Stimulated activated CD8-positive, alpha-beta memory T cell treated with anti-CD3 and anti-CD28 coated beads, Interleukin-4, amount 100 ng/mL, for 4 hours (primary cell): ENCODE results near the gene USP17L11.
"Not testable (repeated sequence)": the region's sequence is repeated elsewhere in the genome, so short reads cannot be mapped to it uniquely, and the experiment has no call there.

Experiments used
- DNase-seq, 2 donors: peaks; one replicate each; pipeline ENCODE4 v3.0.0-alpha.2; 2020; ENCODE audit warnings: low read depth in 2 of 2, low spot score in 1 of 2

USP17L11 gene, protein sequence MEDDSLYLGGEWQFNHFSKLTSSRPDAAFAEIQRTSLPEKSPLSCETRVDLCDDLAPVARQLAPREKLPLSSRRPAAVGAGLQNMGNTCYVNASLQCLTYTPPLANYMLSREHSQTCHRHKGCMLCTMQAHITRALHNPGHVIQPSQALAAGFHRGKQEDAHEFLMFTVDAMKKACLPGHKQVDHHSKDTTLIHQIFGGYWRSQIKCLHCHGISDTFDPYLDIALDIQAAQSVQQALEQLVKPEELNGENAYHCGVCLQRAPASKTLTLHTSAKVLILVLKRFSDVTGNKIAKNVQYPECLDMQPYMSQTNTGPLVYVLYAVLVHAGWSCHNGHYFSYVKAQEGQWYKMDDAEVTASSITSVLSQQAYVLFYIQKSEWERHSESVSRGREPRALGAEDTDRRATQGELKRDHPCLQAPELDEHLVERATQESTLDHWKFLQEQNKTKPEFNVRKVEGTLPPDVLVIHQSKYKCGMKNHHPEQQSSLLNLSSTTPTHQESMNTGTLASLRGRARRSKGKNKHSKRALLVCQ

DNA sequence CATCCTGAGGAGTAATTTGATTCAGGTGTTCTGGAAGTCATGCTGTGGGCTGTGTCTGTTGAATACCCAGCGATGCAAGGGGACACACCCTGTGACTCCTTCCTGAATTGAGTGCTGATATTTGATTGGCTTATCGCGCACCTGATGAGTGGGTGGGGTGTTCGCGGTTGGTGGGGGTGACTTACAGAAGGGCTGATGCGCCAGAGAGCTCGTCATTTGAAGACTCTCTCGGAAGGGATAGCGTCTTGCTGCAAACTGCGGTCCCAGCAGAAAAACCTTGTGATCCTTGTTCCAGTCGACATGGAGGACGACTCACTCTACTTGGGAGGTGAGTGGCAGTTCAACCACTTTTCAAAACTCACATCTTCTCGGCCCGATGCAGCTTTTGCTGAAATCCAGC lies at the start of gene USP17L11:
Gene USP17L11, plus strand, starts transcription at position 301 of the 400 bp plus-strand sequence. Its CDS starts 0 bp downstream, at position 301.
- not testable (repeated sequence) for DNase-seq

DNA sequence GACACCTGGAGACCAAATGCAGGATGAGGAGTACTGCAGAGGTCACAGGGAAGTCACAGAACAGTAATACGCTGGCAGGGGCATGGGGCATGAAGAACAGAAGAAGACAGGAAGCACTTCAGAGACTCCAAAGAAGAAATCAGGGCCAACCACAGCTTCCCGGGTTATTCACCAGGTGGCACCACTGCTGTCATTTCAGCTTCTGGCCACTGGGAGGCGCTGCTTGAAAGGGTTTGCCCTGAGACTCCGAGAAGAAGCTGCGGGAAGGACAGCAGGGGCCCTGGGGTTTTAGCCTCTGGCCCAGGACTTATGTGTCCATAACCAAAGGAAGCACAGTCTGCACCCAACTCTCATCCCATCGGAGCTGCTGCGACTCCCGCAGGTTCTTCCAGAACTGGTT lies 49.2 kb upstream of the USP17L11 start:
- DNase-seq, result not testable (repeated sequence)

- DNase-seq, result not testable (repeated sequence)
These were observed 45.3 kb upstream of the USP17L11 start, which contains the start of gene FAM90A26 for GRCh38 chr4:9169791-9170459. Gene FAM90A26 (plus strand): TSS chr4:9170409. CDS start chr4:9173173, 2,764 bp downstream.

- DNase-seq, result not testable (repeated sequence)
These were observed 4.8 kb upstream of the USP17L11 start, which contains the start of gene USP17L10 for GRCh38 chr4:9210357-9210756. Gene USP17L10 (plus strand): TSS chr4:9210657. CDS start chr4:9210657, 0 bp downstream.

GRCh38 chr4:9214701-9215100 lies 504 bp upstream of the USP17L11 start:
- not testable (repeated sequence) for DNase-seq

- not testable (repeated sequence) for DNase-seq
These were observed 4.6 kb downstream of the USP17L11 start, which contains the start of gene USP17L12 for GRCh38 chr4:9219852-9220251. Gene USP17L12 (plus strand): TSS chr4:9220152. CDS start chr4:9220152, 0 bp downstream.

DNA sequence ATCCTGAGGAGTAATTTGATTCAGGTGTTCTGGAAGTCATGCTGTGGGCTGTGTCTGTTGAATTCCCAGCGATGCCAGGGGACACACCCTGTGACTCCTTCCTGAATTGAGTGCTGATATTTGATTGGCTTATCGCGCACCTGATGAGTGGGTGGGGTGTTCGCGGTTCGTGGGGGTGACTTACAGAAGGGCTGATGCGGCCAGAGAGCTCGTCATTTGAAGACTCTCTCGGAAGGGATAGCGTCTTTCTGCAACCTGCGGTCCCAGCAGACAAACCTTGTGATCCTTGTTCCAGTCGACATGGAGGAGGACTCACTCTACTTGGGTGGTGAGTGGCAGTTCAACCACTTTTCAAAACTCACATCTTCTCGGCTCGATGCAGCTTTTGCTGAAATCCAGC lies 9.4 kb downstream of the USP17L11 start, which contains the start of gene USP17L13:
Gene USP17L13, plus strand, starts transcription at position 301 of the 400 bp plus-strand sequence. Its CDS starts 0 bp downstream, at position 301.
- DNase-seq, result not testable (repeated sequence)

DNA sequence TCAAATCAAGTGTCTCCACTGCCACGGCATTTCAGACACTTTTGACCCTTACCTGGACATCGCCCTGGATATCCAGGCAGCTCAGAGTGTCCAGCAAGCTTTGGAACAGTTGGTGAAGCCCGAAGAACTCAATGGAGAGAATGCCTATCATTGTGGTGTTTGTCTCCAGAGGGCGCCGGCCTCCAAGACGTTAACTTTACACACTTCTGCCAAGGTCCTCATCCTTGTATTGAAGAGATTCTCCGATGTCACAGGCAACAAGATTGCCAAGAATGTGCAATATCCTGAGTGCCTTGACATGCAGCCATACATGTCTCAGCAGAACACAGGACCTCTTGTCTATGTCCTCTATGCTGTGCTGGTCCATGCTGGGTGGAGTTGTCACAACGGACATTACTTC lies 15.0 kb downstream of the USP17L11 start:
- DNase-seq, result not testable (repeated sequence)

GRCh38 chr4:9234085-9234484 lies 18.9 kb downstream of the USP17L11 start, which contains the start of gene USP17L15:
Gene USP17L15 (plus strand): TSS chr4:9234385. CDS start chr4:9234385, 0 bp downstream.
- DNase-seq, result not testable (repeated sequence)

DNA sequence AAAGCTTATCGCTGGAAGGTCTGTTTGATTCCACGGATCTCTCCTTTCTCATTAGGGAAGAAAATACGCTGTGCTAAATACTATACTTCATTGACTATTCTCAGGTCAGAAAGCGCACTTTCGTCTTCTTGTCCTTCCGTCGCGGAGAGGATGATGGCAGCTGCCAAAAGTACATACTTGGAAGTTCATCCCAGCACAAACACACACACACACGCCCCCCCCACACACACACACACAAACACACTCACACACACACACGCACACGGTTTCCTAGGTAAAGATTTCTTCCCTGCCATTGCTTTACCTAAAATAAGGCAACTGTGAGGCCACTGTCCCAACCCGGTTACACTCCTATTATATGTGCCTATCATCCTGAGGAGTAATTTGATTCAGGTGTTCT lies 23.3 kb downstream of the USP17L11 start:
- DNase-seq, result not testable (repeated sequence)

DNA sequence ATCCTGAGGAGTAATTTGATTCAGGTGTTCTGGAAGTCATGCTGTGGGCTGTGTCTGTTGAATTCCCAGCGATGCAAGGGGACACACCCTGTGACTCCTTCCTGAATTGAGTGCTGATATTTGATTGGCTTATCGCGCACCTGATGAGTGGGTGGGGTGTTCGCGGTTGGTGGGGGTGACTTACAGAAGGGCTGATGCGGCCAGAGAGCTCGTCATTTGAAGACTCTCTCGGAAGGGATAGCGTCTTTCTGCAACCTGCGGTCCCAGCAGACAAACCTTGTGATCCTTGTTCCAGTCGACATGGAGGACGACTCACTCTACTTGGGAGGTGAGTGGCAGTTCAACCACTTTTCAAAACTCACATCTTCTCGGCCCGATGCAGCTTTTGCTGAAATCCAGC lies 28.4 kb downstream of the USP17L11 start, which contains the start of gene USP17L17:
Gene USP17L17, plus strand, starts transcription at position 301 of the 400 bp plus-strand sequence. Its CDS starts 0 bp downstream, at position 301.
- not testable (repeated sequence) for DNase-seq

DNA sequence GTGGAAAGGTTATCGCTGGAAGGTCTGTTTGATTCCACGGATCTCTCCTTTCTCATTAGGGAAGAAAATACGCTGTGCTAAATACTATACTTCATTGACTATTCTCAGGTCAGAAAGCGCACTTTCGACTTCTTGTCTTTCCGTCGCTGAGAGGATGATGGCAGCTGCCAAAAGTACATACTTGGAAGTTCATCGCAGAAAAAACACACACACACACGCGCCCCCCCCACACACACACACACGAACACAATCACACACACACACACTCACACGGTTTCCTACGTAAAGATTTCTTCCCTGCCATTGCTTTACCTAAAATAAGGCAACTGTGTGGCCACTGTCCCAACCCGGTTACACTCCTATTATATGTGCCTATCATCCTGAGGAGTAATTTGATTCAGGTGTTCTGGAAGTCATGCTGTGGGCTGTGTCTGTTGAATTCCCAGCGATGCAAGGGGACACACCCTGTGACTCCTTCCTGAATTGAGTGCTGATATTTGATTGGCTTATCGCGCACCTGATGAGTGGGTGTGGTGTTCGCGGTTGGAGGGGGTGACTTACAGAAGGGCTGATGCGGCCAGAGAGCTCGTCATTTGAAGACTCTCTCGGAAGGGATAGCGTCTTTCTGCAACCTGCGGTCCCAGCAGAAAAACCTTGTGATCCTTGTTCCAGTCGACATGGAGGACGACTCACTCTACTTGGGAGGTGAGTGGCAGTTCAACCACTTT lies 32.9 kb downstream of the USP17L11 start, which contains the start of gene USP17L18:
Gene USP17L18, plus strand, starts transcription at position 678 of the 728 bp plus-strand sequence. Its CDS starts 0 bp downstream, at position 678.
- DNase-seq, result peak in 1 of 2 donors; percentile 0

GRCh38 chr4:9253078-9253477 lies 37.9 kb downstream of the USP17L11 start, which contains the start of gene USP17L19:
Gene USP17L19 (plus strand): TSS chr4:9253378. CDS start chr4:9253378, 0 bp downstream.
- DNase-seq, result not testable (repeated sequence)

DNA sequence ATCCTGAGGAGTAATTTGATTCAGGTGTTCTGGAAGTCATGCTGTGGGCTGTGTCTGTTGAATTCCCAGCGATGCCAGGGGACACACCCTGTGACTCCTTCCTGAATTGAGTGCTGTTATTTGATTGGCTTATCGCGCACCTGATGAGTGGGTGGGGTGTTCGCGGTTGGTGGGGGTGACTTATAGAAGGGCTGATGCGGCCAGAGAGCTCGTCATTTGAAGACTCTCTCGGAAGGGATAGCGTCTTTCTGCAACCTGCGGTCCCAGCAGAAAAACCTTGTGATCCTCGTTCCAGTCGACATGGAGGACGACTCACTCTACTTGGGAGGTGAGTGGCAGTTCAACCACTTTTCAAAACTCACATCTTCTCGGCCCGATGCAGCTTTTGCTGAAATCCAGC lies 42.6 kb downstream of the USP17L11 start, which contains the start of gene USP17L20:
Gene USP17L20, plus strand, starts transcription at position 301 of the 400 bp plus-strand sequence. Its CDS starts 0 bp downstream, at position 301.
- DNase-seq, result not testable (repeated sequence)

GRCh38 chr4:9262572-9262971 lies 47.4 kb downstream of the USP17L11 start, which contains the start of gene USP17L21:
Gene USP17L21 (plus strand): TSS chr4:9262872. CDS start chr4:9262872, 0 bp downstream.
- DNase-seq, result not testable (repeated sequence)
